Gastroesophageal sphincter (tissue), 4 donors: ENCODE results near the gene COG8. TPM values are rescaled to one million over a fixed set of nuclear protein-coding genes. Genes with fewer than 3 reads are reported as not detected.

Experiments used
- ATAC-seq: fragments of 150-250 bp; one replicate; pipeline ENCODE4 v1.9.1; 2016; ENCODE audit warnings: mild to moderate bottlenecking, moderate library complexity
- H3K27ac ChIP-seq, 4 donors: fragments of 200-600 bp; sonication (generic) in 3 of 4; 1 replicate in 3 of 4; 2 replicates in 1 of 4; pipeline ENCODE4 v1.5.1; 2016 to 2019
- H3K27me3 ChIP-seq: fragments of 200-600 bp; sonication (generic); one replicate; pipeline ENCODE4 v1.5.1; 2019
- H3K36me3 ChIP-seq, 2 donors: fragments of 200-600 bp; sonication (generic); one replicate each; pipeline ENCODE4 v1.5.1; 2019; ENCODE audit warnings: control low read depth in 1 of 2
- H3K4me1 ChIP-seq, 3 donors: fragments of 200-600 bp; sonication (generic); 1 replicate in 2 of 3; 2 replicates in 1 of 3; pipeline ENCODE4 v1.5.1; 2016 to 2019; ENCODE audit warnings: control low read depth in 2 of 3
- H3K4me3 ChIP-seq, 2 donors: fragments of 200-600 bp; sonication (generic); one replicate each; pipeline ENCODE4 v1.5.1; 2019; ENCODE audit warnings: mild to moderate bottlenecking in 1 of 2, moderate library complexity in 1 of 2
- H3K9me3 ChIP-seq, 3 donors: fragments of 200-600 bp; sonication (generic); one replicate each; pipeline ENCODE4 v1.5.1; 2017 to 2019; ENCODE audit warnings: control low read depth in 2 of 3
- EP300 ChIP-seq: sonication (generic); formaldehyde crosslinking; IDR thresholded peaks from one replicate; pipeline ENCODE4 v1.6.1; 2017; ENCODE audit warnings: antibody characterized with exemption, mild to moderate bottlenecking
- POLR2A ChIP-seq, 2 donors: fragments of 450-650 bp; IDR thresholded peaks; one replicate each; pipeline ENCODE4 v1.6.1; 2017; ENCODE audit warnings: antibody characterized with exemption in 2 of 2, mild to moderate bottlenecking in 2 of 2, moderate library complexity in 1 of 2
- POLR2AphosphoS5 ChIP-seq: sonication (generic); formaldehyde crosslinking; IDR thresholded peaks from one replicate; pipeline ENCODE4 v1.6.1; 2017; ENCODE audit warnings: antibody characterized with exemption
- WGBS, 2 donors: methylation state at CpG; one replicate each; pipeline ENCODE4 v1.1.5; 2018; ENCODE audit warnings: low coverage in 1 of 2; 5-methylcytosine and 5-hydroxymethylcytosine counted together
- total RNA-seq, 4 donors: library from RNA; depleted of rRNA; stranded (reverse); fragments of >200 nt; gene quantifications; one replicate each; pipeline ENCODE4 v1.1.0, GENCODE V29; 2016
- TF ChIP-seq, protein P1 (sequence below), 4 experiments: fragments of 200-600 bp in 2 of 4; fragments of 450-650 bp in 2 of 4; sonication (generic) in 1 of 4; IDR thresholded peaks; one replicate each; pipeline ENCODE4 v1.5.1; 2017 to 2019; ENCODE audit warnings: antibody characterized with exemption in 4 of 4, mild to moderate bottlenecking in 2 of 4, moderate library complexity in 2 of 4

The COG8 gene
- total RNA-seq, 4 donors from 2014 or later = 33.3 to 48.6 (median 43.5) TPM

DNA sequence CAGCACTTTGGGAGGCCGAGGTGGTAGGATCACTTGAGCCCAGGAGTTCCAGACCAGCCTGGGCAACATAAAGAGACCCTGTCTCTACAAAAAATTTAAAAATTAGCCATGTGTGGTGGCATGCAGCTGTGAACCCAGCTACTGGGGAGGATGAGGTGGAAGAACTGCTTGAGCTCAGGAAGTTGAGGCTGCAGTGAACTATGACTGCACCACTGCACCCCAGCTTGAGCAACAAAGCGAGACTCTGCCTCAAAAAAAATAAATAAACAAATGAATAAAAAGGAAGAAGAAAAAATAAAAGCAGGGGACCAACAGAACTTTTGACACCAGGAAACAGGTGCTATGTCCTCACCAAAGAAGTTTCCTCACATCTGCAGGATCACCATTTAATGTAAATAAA lies 32.2 kb upstream of the COG8 start:
- ATAC-seq = no peak
- TF ChIP-seq EP300 = no peak
- TF ChIP-seq POLR2A (IDR thresholded peaks at IDR 0.05) = no peak
- no peak for TF ChIP-seq POLR2AphosphoS5
- TF ChIP-seq, protein P1, sequence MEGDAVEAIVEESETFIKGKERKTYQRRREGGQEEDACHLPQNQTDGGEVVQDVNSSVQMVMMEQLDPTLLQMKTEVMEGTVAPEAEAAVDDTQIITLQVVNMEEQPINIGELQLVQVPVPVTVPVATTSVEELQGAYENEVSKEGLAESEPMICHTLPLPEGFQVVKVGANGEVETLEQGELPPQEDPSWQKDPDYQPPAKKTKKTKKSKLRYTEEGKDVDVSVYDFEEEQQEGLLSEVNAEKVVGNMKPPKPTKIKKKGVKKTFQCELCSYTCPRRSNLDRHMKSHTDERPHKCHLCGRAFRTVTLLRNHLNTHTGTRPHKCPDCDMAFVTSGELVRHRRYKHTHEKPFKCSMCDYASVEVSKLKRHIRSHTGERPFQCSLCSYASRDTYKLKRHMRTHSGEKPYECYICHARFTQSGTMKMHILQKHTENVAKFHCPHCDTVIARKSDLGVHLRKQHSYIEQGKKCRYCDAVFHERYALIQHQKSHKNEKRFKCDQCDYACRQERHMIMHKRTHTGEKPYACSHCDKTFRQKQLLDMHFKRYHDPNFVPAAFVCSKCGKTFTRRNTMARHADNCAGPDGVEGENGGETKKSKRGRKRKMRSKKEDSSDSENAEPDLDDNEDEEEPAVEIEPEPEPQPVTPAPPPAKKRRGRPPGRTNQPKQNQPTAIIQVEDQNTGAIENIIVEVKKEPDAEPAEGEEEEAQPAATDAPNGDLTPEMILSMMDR (IDR thresholded peaks at IDR 0.05) = no peak
- Histone ChIP-seq H3K4me3 (no peak overlapping the region), H3K36me3 (peaks cover 0 to 84% of the 10 kb centered on the region in 2 donors), H3K27ac (no peak overlapping the region), H3K27me3 (no peaks in the 10 kb centered on the region), H3K4me1 (no peaks in the 10 kb centered on the region), H3K9me3 (no peaks in the 10 kb centered on the region)
- whole genome bisulfite sequencing, 2 donors = 100% methylated on average over 2 of the region's 2 CpGs

DNA sequence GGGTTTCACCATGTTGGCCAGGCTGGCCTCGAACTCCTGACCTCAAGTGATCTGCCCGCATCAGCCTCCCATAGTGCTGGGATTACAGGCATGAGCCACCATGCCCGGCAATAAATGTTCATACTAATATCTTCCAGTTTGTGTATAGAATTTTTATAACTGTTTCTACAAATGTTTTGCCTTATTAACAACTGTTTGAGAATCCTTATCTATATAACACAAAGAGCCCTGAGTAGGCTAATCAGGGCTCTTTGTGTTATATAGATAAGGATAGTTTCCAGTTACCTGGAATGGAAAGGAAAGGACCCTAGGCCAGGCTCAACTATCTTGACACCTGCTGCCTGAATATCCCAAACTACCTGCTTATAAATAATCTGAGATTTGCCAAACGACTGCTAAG lies 29.5 kb upstream of the COG8 start:
- Histone ChIP-seq H3K4me3 (no peak overlapping the region), H3K9me3 (no peaks in the 10 kb centered on the region), H3K4me1 (no peaks in the 10 kb centered on the region), H3K36me3 (peaks cover 0 to 99% of the 10 kb centered on the region in 2 donors), H3K27ac (no peak overlapping the region), H3K27me3 (no peaks in the 10 kb centered on the region)
- WGBS, 2 donors = 93 to 100% methylated on average over 2 to 4 of the region's 4 CpGs
- TF ChIP-seq, protein P1 (IDR thresholded peaks at IDR 0.05) = no peak
- ATAC-seq = no peak

DNA sequence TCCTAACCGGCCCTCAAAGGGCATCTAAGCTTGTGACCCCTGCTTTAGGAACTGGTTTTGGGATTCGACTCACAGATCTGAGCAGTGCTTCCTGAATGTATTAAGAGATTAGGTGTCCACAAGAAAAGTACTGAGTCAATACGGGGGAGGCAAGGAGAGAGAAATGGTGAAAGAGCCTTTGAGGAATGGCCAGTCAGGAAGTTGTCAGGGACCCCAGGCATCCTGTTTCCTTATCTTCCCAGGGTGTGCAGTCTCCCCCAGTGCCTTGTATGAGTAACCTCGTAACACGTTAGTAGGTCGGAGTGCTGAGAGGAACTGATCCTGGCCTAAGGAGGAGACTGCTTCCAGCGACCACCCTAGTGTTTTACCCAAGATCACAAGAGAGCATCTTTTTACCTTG lies 28.6 kb upstream of the COG8 start:
- 69 to 78% methylated on average over 4 to 7 of the region's 7 CpGs for WGBS, 2 donors
- H3K4me1 ChIP-seq = no peaks in the 10 kb centered on the region
- peaks cover 0 to 99% of the 10 kb centered on the region in 2 donors for H3K36me3 ChIP-seq
- H3K4me3 ChIP-seq = no peak overlapping the region
- no peak overlapping the region for H3K27ac ChIP-seq
- TF ChIP-seq EP300 (no peak), POLR2AphosphoS5 (no peak), POLR2A (IDR thresholded peaks at IDR 0.05) (no peak)
- TF ChIP-seq, protein P1 (IDR thresholded peaks at IDR 0.05) = no peak
- ATAC-seq = no peak
- H3K27me3 ChIP-seq = no peaks in the 10 kb centered on the region
- H3K9me3 ChIP-seq = no peaks in the 10 kb centered on the region

DNA sequence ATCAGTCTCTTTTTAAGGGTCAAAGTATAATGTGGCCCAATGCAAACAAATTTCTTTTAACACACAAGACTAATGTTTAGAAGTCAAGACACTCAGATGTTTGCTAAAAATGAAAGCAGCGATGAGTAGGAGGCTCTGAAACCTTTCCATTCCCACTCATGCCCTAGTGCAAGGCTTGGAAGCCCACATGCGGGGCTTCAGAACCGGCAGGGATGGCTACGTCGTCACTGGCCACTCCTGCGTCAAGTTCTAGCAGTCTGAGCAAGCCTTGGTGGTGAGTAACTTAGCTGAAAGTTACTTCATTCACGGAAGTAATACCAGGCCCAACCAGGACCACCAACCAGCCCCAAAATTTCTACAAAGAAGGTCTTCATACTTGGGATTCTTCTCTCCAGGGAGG lies 27.1 kb upstream of the COG8 start:
- H3K4me1 ChIP-seq = no peaks in the 10 kb centered on the region
- no peaks in the 10 kb centered on the region for H3K9me3 ChIP-seq
- peaks cover 0 to 88% of the 10 kb centered on the region in 2 donors for H3K36me3 ChIP-seq
- ATAC-seq = no peak
- 89 to 100% methylated on average over 2 to 7 of the region's 7 CpGs for whole genome bisulfite sequencing, 2 donors
- no peak overlapping the region for H3K27ac ChIP-seq
- no peak for TF ChIP-seq POLR2A (IDR thresholded peaks at IDR 0.05)
- no peaks in the 10 kb centered on the region for H3K27me3 ChIP-seq
- H3K4me3 ChIP-seq = no peak overlapping the region

DNA sequence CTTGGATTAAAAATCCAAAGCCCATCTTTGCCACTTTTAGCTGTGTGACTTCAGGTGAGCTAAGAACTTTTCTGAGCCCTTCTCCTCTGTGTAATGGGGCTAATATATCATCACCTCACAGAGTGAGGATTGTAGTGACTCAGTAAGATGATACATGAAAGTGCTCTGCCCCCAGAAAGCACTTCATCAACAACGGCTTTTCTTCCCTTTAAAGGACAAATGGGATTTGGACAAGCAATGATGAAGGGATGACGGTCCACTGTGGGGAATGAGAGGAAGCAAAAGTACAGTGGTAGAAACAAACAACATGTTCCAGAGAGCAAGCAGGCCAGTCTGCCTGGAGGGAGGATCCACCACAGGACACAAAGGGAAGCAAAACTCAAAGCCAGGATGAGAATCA lies 26.5 kb upstream of the COG8 start:
- Histone ChIP-seq H3K4me1 (no peaks in the 10 kb centered on the region), H3K9me3 (no peaks in the 10 kb centered on the region), H3K27me3 (no peaks in the 10 kb centered on the region), H3K4me3 (no peak overlapping the region), H3K27ac (no peak overlapping the region), H3K36me3 (peaks cover 0 to 88% of the 10 kb centered on the region in 2 donors)
- TF ChIP-seq POLR2AphosphoS5 = no peak
- no peak for TF ChIP-seq POLR2A (IDR thresholded peaks at IDR 0.05)
- TF ChIP-seq, protein P1 (IDR thresholded peaks at IDR 0.05) = no peak
- no peak for TF ChIP-seq EP300
- ATAC-seq = no peak
- WGBS, 2 donors = 56% methylated on average over 2 of the region's 2 CpGs; no CpG with 5 or more reads in 1 of the 2 donors
